ACHN (cell line): ENCODE measurements around the gene MAPK4.
A peak's percentile ranks its signal among the peaks of the same experiment; 100 is the strongest.

Experiments used
- DNase-seq: peaks from one replicate; pipeline ENCODE4 v3.0.0-alpha.2; 2015
- in situ Hi-C: cut with HindIII; loops from 2 replicates; pipeline ENCODE4 v1.10.0; 2017; ENCODE audit warnings: low sequenced_read_pairs, low pct_ligation_motif_present, low pct_unique_long_range_greater_than_20kb

MAPK4 gene

DNA sequence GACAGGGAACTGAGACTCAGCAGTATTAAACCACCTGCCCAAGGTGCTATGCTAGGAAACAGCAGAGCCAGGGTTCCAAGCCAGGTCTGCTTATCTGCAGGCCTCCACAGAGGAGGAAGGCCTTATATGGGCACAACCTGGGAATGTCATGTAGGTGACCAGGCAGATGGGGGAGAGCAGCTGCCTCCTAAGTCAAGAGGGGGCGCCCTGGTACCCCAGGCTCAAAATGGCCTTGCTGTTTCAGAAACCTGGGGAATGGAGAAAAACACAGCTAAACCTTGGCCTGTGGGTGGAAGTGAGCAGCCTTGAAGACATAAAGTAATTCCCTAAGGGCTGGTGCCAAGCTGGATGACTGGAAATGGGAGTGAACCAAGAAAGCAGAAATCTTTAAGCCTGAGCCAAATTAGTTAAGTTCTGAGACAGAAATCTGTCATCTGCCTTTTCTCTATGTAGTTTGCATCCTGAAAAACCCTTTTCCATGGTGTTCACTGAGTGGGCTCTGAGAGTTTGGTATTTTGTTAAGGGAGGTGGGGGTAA lies 79.1 kb downstream of the MAPK4 start:
- DNase-seq = no peak
- in situ Hi-C loops = no loop called here

GRCh38 chr18:50639711-50640110 lies 79.8 kb downstream of the MAPK4 start:
- DNase-seq = no peak
- in situ Hi-C loops = no loop called here

DNA sequence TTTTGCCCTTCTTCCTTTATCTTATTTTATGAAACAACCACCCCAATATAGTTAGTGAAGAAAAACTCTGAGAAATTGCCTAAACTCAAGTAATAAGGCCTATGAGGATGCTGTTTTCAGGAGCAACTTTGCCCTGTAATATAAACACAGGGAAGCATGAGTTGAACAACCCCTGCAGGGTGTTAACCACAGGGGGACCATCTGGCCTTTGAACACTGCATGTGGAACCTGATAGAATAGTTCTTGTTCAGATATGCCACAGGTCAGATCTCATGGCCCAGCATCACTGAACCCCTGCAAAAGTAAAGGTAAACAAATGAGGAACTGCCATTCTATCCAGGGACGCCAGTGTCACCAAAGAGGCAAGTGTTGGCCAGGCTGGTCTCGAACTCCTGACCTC lies 82.6 kb downstream of the MAPK4 start:
- in situ Hi-C loops = no loop called here
- no peak for DNase-seq

DNA sequence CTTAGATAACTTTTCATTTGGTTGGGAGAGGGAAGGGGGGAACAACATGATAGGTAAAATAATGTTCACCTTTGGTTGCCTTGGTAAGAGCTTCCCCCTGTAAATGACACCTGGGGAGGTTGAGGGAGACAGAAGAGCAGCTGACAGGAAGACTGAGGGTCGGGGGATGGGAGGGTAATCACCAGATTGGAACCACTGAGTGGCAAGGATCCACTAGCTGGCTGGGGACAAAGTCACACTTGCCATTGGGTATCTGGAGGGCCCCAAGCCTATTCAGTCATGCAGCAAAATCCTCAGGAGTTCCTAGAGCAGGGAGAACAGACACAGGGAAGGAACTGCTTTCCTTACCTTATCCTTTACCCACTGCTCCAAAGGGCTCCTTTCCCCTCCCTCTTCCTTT lies 84.3 kb downstream of the MAPK4 start:
- no peak for DNase-seq
- in situ Hi-C loops = no loop called here

- DNase-seq = no peak
- in situ Hi-C loops = no loop called here
Measured at GRCh38 chr18:50644807-50645206, 84.9 kb downstream of the MAPK4 start.

DNA sequence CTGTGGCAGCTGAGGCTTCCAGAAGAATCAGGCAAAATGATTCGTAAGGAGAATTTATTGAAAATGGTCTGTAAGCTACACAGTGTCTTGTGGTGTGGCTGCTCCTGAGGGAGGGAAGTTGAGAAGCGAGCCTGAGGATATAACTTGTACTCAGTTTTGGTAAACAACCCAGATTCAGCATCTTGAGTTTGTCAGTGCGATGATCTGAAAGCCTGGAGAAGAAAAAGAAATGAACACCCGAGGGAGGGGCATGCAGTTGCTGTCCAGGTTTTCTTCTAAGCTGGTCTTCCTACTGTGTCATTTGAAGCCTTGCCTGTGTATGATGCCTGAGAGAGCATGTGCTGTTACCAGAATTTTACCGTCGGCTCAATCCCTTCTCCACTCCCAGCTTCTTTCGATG lies 87.3 kb downstream of the MAPK4 start:
- DNase-seq = no peak
- in situ Hi-C loops = no loop called here

GRCh38 chr18:50647792-50648191 lies 87.9 kb downstream of the MAPK4 start:
- DNase-seq = no peak
- in situ Hi-C loops = no loop called here

GRCh38 chr18:50649821-50650220 lies 89.9 kb downstream of the MAPK4 start:
- DNase-seq = no peak
- in situ Hi-C loops = no loop called here

DNA sequence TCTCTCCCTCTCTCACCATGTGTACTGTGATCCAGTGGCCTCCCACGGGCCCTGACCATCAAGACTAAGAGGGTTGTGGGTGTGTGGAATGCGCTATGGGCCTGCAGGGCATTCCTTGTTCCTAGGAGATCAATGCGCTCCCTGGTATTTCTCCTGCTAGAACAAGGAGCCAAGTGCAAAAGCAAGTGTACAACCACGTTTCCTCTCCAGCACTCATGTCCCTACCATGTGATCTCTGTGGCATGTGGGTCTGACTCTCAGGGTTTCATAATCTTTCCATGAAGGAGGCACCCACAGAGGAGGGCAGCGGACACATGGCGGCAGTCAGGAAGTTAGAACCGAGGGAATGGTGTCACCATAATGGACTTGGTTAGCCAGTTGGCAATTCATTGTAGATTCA lies 91.4 kb downstream of the MAPK4 start:
- no peak for DNase-seq
- in situ Hi-C loops = no loop called here

GRCh38 chr18:50653402-50654093 lies 93.7 kb downstream of the MAPK4 start:
- in situ Hi-C loops = no loop called here
- no peak for DNase-seq

DNA sequence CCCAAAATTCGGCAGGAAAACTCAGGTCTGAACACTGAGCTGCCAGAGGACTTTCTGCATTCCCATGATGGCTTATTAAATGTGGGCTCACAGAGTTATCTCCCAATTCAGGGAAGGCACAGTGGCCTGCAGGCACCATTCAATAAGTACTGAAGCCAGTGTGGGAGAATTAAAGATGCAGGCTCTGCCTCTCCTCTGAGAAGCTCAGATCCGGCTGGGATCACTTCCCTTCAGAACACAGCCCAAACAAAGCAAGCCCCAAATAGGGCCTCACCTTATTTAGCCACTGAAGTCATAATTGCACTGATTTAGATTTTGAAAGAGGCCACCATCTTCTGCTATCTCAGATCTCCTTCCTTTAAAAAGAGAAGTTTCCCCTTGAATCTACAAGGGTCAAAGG lies 94.3 kb downstream of the MAPK4 start:
- in situ Hi-C loops = no loop called here
- DNase-seq = no peak

DNA sequence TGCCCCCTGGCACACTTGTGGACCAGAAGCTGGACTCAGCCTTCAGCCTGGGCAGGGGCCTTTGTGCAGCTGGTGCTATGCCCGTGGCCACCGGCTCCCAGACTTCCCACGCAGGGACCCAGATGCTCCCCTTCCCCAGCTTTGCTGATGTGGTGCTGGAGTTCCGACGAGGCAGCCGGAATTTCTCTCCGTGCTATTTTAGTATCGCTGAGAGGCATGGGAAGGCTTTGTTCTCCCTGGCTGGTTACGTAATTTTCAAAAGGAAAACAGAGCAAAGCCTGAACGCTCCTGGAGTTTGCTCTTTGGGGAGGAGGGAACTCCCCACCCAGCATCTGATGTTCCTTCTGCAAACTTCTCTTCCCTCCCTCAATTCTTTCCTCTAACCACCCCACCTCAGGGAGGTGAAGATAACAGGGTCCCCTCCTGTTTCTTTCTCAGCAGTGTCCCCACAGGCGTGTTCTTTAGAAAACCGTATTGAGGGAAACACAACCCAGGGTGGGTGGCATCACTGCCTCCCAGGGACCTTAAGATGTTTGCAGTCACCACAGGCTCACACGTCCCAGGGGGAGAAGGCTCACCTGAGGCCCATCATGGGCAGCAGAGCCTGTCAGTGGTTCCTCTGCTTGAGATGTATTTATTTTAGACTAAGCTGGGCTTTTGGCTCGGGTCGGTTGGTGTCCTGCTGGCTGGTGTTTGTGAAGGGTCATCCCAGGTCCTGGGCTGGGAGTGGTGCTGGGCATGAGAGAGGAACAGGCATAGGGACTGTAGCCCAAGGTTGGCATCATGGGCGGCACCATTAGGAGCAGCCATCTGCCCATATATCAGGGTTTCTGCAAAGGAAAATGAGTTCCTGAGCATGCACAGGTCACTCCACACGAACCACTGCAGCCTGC lies 95.0 kb downstream of the MAPK4 start:
- no peak for DNase-seq
- in situ Hi-C loops = no loop called here

DNA sequence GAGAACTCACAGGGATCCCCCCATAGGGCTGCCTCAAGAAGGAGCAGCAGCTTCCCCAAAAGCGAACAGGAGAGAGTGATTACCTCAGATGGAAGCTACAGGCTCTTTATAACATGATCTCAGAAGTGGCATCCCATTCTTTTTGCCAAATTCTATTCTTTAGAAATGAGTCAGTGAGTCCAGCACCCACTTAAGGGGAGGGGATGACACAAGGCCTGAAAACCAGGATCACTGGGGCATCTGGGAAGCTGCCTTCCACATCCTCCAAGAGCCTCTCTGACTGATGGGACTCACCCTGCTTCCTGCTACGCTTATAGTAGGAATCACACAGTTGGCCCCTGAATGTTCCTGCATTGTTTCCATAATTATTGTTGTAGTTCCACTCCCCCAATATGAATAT lies 96.5 kb downstream of the MAPK4 start:
- no peak for DNase-seq
- in situ Hi-C loops = no loop called here

- DNase-seq = no peak
- in situ Hi-C loops = no loop called here
Measured at GRCh38 chr18:50656841-50657470, 97.1 kb downstream of the MAPK4 start.

GRCh38 chr18:50658601-50659000 lies 98.7 kb downstream of the MAPK4 start:
- no peak for DNase-seq
- in situ Hi-C loops = no loop called here

DNA sequence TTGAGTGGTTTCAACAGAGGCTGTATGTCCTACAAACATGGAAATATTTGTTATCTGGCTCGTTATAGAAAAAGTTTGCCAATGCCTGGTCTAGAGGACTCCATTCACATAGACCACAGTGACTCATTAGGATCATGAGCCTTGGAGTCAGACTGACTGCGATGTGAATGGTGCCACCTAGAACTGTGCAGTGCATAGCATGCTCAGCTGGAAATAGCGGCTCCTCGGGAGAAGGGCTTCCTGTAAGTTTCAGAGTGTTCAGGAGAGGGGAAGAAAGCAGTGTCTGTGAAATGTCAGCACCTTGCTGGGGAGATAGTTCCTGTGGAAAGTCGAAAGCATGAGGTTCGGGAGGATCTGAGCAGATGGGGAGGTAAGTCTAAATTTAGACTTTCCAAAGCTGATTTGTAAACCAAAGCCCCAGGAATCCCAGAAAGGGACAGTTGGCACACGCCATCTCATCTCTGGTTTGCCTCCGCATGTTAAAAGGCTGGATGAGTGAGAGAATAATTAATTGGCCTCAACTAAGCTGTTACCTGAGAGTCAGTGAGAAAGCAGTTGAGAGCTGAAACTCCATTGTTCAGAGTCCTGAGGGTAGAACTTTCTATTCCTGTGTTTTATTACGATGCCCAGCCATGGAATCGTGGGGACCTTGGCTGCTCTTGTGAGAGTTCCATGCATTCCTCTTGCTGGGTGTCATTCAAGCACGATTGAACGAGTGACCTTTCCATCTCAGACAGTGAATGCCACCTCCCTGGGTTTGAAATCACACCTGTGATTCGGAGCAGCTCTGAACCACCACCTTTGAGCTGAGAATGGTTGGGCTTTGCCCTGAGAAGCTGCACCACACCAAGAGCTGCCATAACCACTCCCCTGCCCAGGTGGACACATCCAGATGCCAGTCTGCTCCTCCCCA lies 99.5 kb downstream of the MAPK4 start:
- peak; percentile 15 for DNase-seq
- in situ Hi-C loops = no loop called here

DNA sequence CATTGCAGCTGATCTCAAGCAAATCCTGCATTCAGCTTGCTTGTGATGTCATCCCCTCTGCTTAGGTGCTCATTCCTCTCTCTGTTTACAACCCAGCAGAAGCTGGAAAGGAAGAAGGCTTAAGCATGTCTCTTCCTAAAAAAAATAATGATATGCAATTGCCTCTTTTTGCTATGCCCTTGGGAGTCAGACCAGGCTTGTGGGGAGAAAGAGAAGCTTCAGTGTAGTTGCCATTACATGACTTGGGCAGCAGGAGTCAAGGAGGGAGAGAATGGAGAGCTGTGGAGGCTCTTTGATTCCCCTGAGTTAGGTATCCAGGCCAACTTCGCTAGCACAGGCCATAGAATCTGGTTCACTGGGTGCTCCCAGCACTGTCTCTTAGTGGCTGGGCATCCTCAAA lies 101.1 kb downstream of the MAPK4 start:
- in situ Hi-C loops = no loop called here

GRCh38 chr18:50662177-50662576 lies 102.3 kb downstream of the MAPK4 start:
- in situ Hi-C loops = no loop called here
- peak; percentile 12 for DNase-seq

More for the DNA sequence above, 101.1 kb downstream of the MAPK4 start:
- DNase-seq = no peak
